ENCODE results near the gene RTF2. TPM values are rescaled to one million over a fixed set of nuclear protein-coding genes. Genes with fewer than 3 reads are reported as not detected.

RTF2 gene
- total RNA-seq, 2 experiments from 2014 or later, result 52.7 to 55.2 TPM

DNA sequence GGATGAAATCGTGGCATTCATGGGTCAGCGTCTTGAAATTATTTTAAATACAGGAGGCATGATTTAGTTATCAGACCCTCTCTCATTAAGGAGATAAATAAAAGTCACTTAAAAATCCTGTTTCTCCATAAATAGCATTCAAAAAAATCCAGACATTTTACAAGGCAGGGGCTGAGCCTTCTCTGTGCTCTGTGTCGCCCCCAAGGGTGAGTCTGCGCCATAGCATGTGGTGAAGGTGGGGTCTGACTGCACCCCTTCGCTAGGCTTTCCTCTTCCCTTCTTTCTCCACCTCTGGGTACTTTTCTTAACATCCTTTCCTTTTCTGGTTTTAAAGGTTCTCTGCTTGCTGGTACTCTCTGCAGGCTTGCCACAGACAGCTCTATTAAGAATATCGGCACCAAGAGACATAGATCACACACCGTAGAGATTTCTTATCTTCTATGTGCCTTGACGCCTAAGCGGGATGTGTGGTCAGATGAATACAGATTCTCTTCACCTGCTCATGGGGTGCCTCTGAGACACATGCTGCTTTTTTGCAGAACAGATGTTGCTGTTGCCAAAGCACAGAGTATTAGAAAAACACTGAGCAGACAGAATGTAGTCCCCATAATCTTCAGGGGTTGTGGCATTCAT is 36.1 kb downstream of the RTF2 start:
- Mint-ChIP-seq H3K4me1 (ENCODE audit: low read depth) (peaks cover 32% of the 10 kb centered on the region), H3K9me3 (no peaks in the 10 kb centered on the region), H3K36me3 (ENCODE audit: low read depth) (peaks cover 48% of the 10 kb centered on the region), H3K4me3 (peak overlapping the region; percentile 8), H3K27ac (peak overlapping the region; percentile 72), H3K27me3 (no peaks in the 10 kb centered on the region)
- ChIA-PET CTCF (no interaction called here), POLR2A (no interaction called here)
- H3K4me1 ChIP-seq (ENCODE audit: insufficient read depth, low read length), result peaks cover 8% of the 10 kb centered on the region
- intact Hi-C loops (cut with DNase I, micrococcal nuclease), result loop anchor here in 1 of 2 experiments (1.0 to 2.0 kb wide), 2 partner anchors 104 to 112 kb away; partner anchors contain the start of genes AURKA and CSTF1
- no peak overlapping the region for H3K27ac ChIP-seq (ENCODE audit: low read depth in 1 of 2, low read length in 2 of 2)
- H3K27me3 ChIP-seq (ENCODE audit: control insufficient read depth in 1 of 2, insufficient read depth in 2 of 2, low read length in 2 of 2), result no peaks in the 10 kb centered on the region
- DNase-seq (peak in 7 of 14 experiments; percentile 5 to 51 (median 9)), ATAC-seq (ENCODE audit: poor library complexity) (peak; percentile 89)
- H3K9me3 ChIP-seq (ENCODE audit: control insufficient read depth in 1 of 2, insufficient read depth in 1 of 2, low read length in 2 of 2), result no peaks in the 10 kb centered on the region
- H3K4me3 ChIP-seq (ENCODE audit: low read length), result no peak overlapping the region
- TF ChIP-seq, protein P1, sequence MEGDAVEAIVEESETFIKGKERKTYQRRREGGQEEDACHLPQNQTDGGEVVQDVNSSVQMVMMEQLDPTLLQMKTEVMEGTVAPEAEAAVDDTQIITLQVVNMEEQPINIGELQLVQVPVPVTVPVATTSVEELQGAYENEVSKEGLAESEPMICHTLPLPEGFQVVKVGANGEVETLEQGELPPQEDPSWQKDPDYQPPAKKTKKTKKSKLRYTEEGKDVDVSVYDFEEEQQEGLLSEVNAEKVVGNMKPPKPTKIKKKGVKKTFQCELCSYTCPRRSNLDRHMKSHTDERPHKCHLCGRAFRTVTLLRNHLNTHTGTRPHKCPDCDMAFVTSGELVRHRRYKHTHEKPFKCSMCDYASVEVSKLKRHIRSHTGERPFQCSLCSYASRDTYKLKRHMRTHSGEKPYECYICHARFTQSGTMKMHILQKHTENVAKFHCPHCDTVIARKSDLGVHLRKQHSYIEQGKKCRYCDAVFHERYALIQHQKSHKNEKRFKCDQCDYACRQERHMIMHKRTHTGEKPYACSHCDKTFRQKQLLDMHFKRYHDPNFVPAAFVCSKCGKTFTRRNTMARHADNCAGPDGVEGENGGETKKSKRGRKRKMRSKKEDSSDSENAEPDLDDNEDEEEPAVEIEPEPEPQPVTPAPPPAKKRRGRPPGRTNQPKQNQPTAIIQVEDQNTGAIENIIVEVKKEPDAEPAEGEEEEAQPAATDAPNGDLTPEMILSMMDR (IDR thresholded peaks at IDR 0.05), result peak; percentile 53
- H3K36me3 ChIP-seq (ENCODE audit: insufficient read depth, low read length), result peaks cover 10% of the 10 kb centered on the region

DNA sequence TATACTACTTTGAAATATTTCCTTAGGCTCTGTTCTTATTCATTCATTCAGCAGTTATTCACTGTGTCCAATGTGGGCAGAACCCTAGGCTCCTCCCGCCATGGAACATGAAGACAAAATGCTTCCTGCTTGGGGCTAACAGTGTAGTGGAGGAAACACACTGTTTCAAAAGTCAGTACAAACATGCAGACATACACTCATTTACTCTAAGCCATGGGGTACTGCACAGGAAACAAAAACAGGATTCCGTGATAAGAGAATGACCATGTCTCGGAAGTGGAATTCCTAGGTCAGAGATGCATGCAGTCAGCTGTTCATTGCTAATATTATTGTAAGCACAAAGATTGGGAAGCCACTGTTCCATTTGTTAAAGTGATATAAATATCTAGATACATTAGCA is 37.7 kb downstream of the RTF2 start:
- ATAC-seq (ENCODE audit: poor library complexity), result no peak
- peaks cover 32% of the 10 kb centered on the region for H3K4me1 Mint-ChIP-seq (ENCODE audit: low read depth)
- Histone ChIP-seq H3K36me3 (ENCODE audit: insufficient read depth, low read length) (peaks cover 10% of the 10 kb centered on the region), H3K9me3 (ENCODE audit: control insufficient read depth in 1 of 2, insufficient read depth in 1 of 2, low read length in 2 of 2) (no peaks in the 10 kb centered on the region), H3K4me1 (ENCODE audit: insufficient read depth, low read length) (peaks cover 8% of the 10 kb centered on the region), H3K27ac (ENCODE audit: low read depth in 1 of 2, low read length in 2 of 2) (no peak overlapping the region), H3K27me3 (ENCODE audit: control insufficient read depth in 1 of 2, insufficient read depth in 2 of 2, low read length in 2 of 2) (no peaks in the 10 kb centered on the region), H3K4me3 (ENCODE audit: low read length) (no peak overlapping the region)
- TF ChIP-seq, protein P1 (IDR thresholded peaks at IDR 0.05), result no peak
- no peaks in the 10 kb centered on the region for H3K9me3 Mint-ChIP-seq
- CTCF ChIA-PET, result no interaction called here
- H3K4me3 Mint-ChIP-seq, result no peak overlapping the region
- DNase-seq, result no peak
- H3K36me3 Mint-ChIP-seq (ENCODE audit: low read depth), result peaks cover 59% of the 10 kb centered on the region
- POLR2A ChIA-PET, result no interaction called here
- no peak overlapping the region for H3K27ac Mint-ChIP-seq
- no peaks in the 10 kb centered on the region for H3K27me3 Mint-ChIP-seq
- intact Hi-C loops (cut with DNase I, micrococcal nuclease), result no loop called here

DNA sequence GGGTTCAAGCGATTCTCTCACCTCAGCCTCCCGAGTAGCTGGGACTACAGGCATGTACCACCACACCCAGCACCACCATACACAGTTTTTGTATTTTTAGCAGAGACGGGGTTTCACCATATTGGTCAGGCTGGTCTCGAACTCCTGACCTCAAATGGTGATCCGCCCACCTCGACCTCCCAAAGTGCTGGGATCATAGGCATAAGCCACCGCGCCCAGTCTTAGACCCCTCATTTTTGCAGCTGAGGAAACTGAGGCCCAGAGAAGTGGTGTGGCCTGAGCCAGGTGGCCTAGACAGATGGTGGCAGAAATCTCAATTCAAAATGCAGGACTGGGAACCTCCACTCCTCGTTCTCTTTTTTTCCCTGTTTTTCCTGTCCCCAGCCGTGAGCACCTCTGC is 43.5 kb downstream of the RTF2 start:
- Mint-ChIP-seq H3K9me3 (no peaks in the 10 kb centered on the region), H3K4me3 (no peak overlapping the region), H3K4me1 (ENCODE audit: low read depth) (no peaks in the 10 kb centered on the region), H3K36me3 (ENCODE audit: low read depth) (peaks cover 89% of the 10 kb centered on the region), H3K27me3 (no peaks in the 10 kb centered on the region), H3K27ac (no peak overlapping the region)
- Histone ChIP-seq H3K4me1 (ENCODE audit: insufficient read depth, low read length) (no peaks in the 10 kb centered on the region), H3K36me3 (ENCODE audit: insufficient read depth, low read length) (peaks cover 44% of the 10 kb centered on the region), H3K4me3 (ENCODE audit: low read length) (no peak overlapping the region), H3K27ac (ENCODE audit: low read depth in 1 of 2, low read length in 2 of 2) (no peak overlapping the region), H3K27me3 (ENCODE audit: control insufficient read depth in 1 of 2, insufficient read depth in 2 of 2, low read length in 2 of 2) (no peaks in the 10 kb centered on the region), H3K9me3 (ENCODE audit: control insufficient read depth in 1 of 2, insufficient read depth in 1 of 2, low read length in 2 of 2) (no peaks in the 10 kb centered on the region)
- ChIA-PET CTCF (no interaction called here), POLR2A (no interaction called here)
- TF ChIP-seq, protein P1 (IDR thresholded peaks at IDR 0.05), result no peak
- DNase-seq, result no peak
- intact Hi-C loops (cut with DNase I, micrococcal nuclease), result loop anchor here in 1 of 2 experiments (5.0 kb wide), 1 partner anchor 265 kb away; the partner anchor contains the start of gene MC3R
- ATAC-seq (ENCODE audit: poor library complexity), result no peak

Measured in CD4-positive, alpha-beta T cell (primary cell).